NCI-H526 (cell line): ENCODE measurements around the gene MAP3K1.

ENCODE experiments used
- DNase-seq, 2 experiments: peaks; one replicate each; lab custom pipeline; 2025; lab: John Stamatoyannopoulos, UW

MAP3K1 gene

GRCh38 chr5:56908942-56909293 lies 93.6 kb downstream of the MAP3K1 start:
- DNase-seq = no peak

- DNase-seq = peak; percentile 81 to 96
Measured at GRCh38 chr5:56909294-56910209, 94.2 kb downstream of the MAP3K1 start, which contains the start of gene SETD9. Gene SETD9 (plus strand): TSS chr5:56909596. CDS start chr5:56909646, 50 bp downstream.

- peak in 1 of 2 experiments; percentile 67 for DNase-seq
Measured at GRCh38 chr5:56910210-56910965, 95.0 kb downstream of the MAP3K1 start.

GRCh38 chr5:56913766-56914165 lies 98.4 kb downstream of the MAP3K1 start:
- no peak for DNase-seq

- no peak for DNase-seq
Measured at GRCh38 chr5:56914678-56915077, 99.3 kb downstream of the MAP3K1 start.

- no peak for DNase-seq
Measured at GRCh38 chr5:56917534-56917933, 102.2 kb downstream of the MAP3K1 start.

- no peak for DNase-seq
Measured at GRCh38 chr5:56918054-56918453, 102.7 kb downstream of the MAP3K1 start.

- DNase-seq = no peak
Measured at GRCh38 chr5:56919942-56920662, 104.8 kb downstream of the MAP3K1 start.

GRCh38 chr5:56922922-56923321 lies 107.6 kb downstream of the MAP3K1 start:
- no peak for DNase-seq

- no peak for DNase-seq
Measured at GRCh38 chr5:56934325-56934724, 119.0 kb downstream of the MAP3K1 start.

- DNase-seq = no peak
Measured at GRCh38 chr5:56938858-56939257, 123.5 kb downstream of the MAP3K1 start.

GRCh38 chr5:56941981-56942380 lies 126.6 kb downstream of the MAP3K1 start:
- no peak for DNase-seq
